Measurements from ENCODE around the gene ATP6AP1. TPM values are rescaled to one million over a fixed set of nuclear protein-coding genes. Genes with fewer than 3 reads are reported as not detected.

Gene ATP6AP1
- total and polyA plus RNA-seq, 2 experiments from 2014 or later, result 37.7 to 52.1 TPM

GRCh38 chrX:154463611-154464220 lies 35.2 kb downstream of the ATP6AP1 start:
- no peak overlapping the region for H2AFZ ChIP-seq
- H3K36me3 ChIP-seq (ENCODE audit: insufficient read depth), result no peaks in the 10 kb centered on the region
- no peak overlapping the region for H3K4me3 ChIP-seq
- no peaks in the 10 kb centered on the region for H3K9me2 ChIP-seq (ENCODE audit: insufficient read depth)
- H3K4me2 ChIP-seq, result no peak overlapping the region
- H3K36me3 Mint-ChIP-seq (ENCODE audit: low read depth), result peaks cover 10% of the 10 kb centered on the region; the same call in 2 of the 3 replicates
- DNase-seq (ENCODE audit: low spot score) (no peak), ATAC-seq (no peak)
- no peaks in the 10 kb centered on the region for H3K27me3 ChIP-seq (ENCODE audit: insufficient read depth)
- no peaks in the 10 kb centered on the region for H3K4me1 Mint-ChIP-seq
- no peak overlapping the region for H3K27ac ChIP-seq (ENCODE audit: low read depth)
- TF ChIP-seq JUNB (IDR thresholded peaks at IDR 0.05; ENCODE audit: unreplicated experiment), result no peak
- TF ChIP-seq EZH2phosphoT487 (IDR thresholded peaks at IDR 0.05; ENCODE audit: unreplicated experiment), result no peak
- TF ChIP-seq NANOG (IDR thresholded peaks at IDR 0.05; ENCODE audit: borderline replicate concordance), result no peak
- no peak for TF ChIP-seq ETS1 (IDR thresholded peaks at IDR 0.05)
- TF ChIP-seq POLR2AphosphoS5 (IDR thresholded peaks at IDR 0.05; ENCODE audit: low read depth), result no peak
- no peak for TF ChIP-seq ZNF114 (CRISPR knock-in tag; IDR thresholded peaks at IDR 0.05)
- TF ChIP-seq ZNF331 (CRISPR knock-in tag; IDR thresholded peaks at IDR 0.05; ENCODE audit: low read depth), result no peak
- TF ChIP-seq EZH2 (IDR thresholded peaks at IDR 0.05; ENCODE audit: low read depth, unreplicated experiment), result no peak
- TF ChIP-seq CTCF (conservative IDR thresholded peaks at IDR 0.05; ENCODE audit: low read depth in 2 of 2), result no peak
- TF ChIP-seq STAT1 (IDR thresholded peaks at IDR 0.05; ENCODE audit: unreplicated experiment), result no peak
- TF ChIP-seq CREB1 (CRISPR knock-in tag; IDR thresholded peaks at IDR 0.05; ENCODE audit: low read depth), result no peak
- no peak for TF ChIP-seq ZNF462 (CRISPR knock-in tag; IDR thresholded peaks at IDR 0.05)
- TF ChIP-seq REST (IDR thresholded peaks at IDR 0.05; ENCODE audit: unreplicated experiment), result no peak
- no peaks in the 10 kb centered on the region for H3K9me3 Mint-ChIP-seq
- H3K4me1 ChIP-seq (ENCODE audit: insufficient read depth), result no peaks in the 10 kb centered on the region
- no peaks in the 10 kb centered on the region for H3F3A ChIP-seq (replicated peaks; ENCODE audit: low read depth)
- H3K79me2 ChIP-seq (replicated peaks; ENCODE audit: insufficient read depth), result no peaks in the 10 kb centered on the region
- H4K20me1 ChIP-seq (replicated peaks; ENCODE audit: insufficient read depth), result no peaks in the 10 kb centered on the region
- no peak overlapping the region for H3K27ac Mint-ChIP-seq
- H3K27me3 Mint-ChIP-seq (ENCODE audit: insufficient read depth, low read depth, poor library complexity), result no peaks in the 10 kb centered on the region
- no peak overlapping the region for H3K4me3 Mint-ChIP-seq
